Measurements from ENCODE around the gene RNASEH2B. TPM values are rescaled to one million over a fixed set of nuclear protein-coding genes. Genes with fewer than 3 reads are reported as not detected.

Gene RNASEH2B
- total RNA-seq, 3 donors from 2014 or later: 37.8 to 69.8 (median 61.6) TPM

- H3K4me3 ChIP-seq: no peak overlapping the region
- no peak for DNase-seq (ENCODE audit: low spot score in 2 of 2)
- no peaks in the 10 kb centered on the region for H3K4me1 ChIP-seq
- no peaks in the 10 kb centered on the region for H3K9me3 ChIP-seq
- H3K27me3 ChIP-seq: no peaks in the 10 kb centered on the region
- H3K27ac ChIP-seq: no peak overlapping the region
- H3K36me3 ChIP-seq: no peaks in the 10 kb centered on the region
- TF ChIP-seq POLR2AphosphoS5 (IDR thresholded peaks at IDR 0.05) (no peak), POLR2A (IDR thresholded peaks at IDR 0.05) (no peak), CTCF (IDR thresholded peaks at IDR 0.05) (no peak)
- intact Hi-C loops (cut with DNase I; ENCODE audit: low total_unique reads): loop anchor here (5.0 kb wide), 1 partner anchor 674 kb away; no protein-coding TSS in a partner anchor
These were observed 38.2 kb upstream of the RNASEH2B start for GRCh38 chr13:50871405-50871804.

- no peaks in the 10 kb centered on the region for H3K9me3 ChIP-seq
- TF ChIP-seq POLR2A (IDR thresholded peaks at IDR 0.05): no peak
- no peak for TF ChIP-seq POLR2AphosphoS5 (IDR thresholded peaks at IDR 0.05)
- TF ChIP-seq CTCF (IDR thresholded peaks at IDR 0.05): no peak
- no peak for DNase-seq (ENCODE audit: low spot score in 2 of 2)
These were observed 36.1 kb upstream of the RNASEH2B start for GRCh38 chr13:50873467-50873866.

GRCh38 chr13:50873991-50874390 is 35.6 kb upstream of the RNASEH2B start:
- TF ChIP-seq POLR2A (IDR thresholded peaks at IDR 0.05) (no peak), CTCF (IDR thresholded peaks at IDR 0.05) (no peak), POLR2AphosphoS5 (IDR thresholded peaks at IDR 0.05) (no peak)
- H3K9me3 ChIP-seq: no peaks in the 10 kb centered on the region
- no peaks in the 10 kb centered on the region for H3K27me3 ChIP-seq
- intact Hi-C loops (cut with DNase I; ENCODE audit: low total_unique reads): loop anchor here (5.0 kb wide), 1 partner anchor 677 kb away; no protein-coding TSS in a partner anchor
- DNase-seq (ENCODE audit: low spot score in 2 of 2): no peak
- no peak overlapping the region for H3K27ac ChIP-seq
- H3K4me3 ChIP-seq: no peak overlapping the region
- no peaks in the 10 kb centered on the region for H3K36me3 ChIP-seq
- H3K4me1 ChIP-seq: no peaks in the 10 kb centered on the region

More at GRCh38 chr13:50873467-50873866, 36.1 kb upstream of the RNASEH2B start:
- intact Hi-C loops (cut with DNase I; ENCODE audit: low total_unique reads): loop anchor here (5.0 kb wide), 1 partner anchor 676 kb away; no protein-coding TSS in a partner anchor
- H3K4me1 ChIP-seq: no peaks in the 10 kb centered on the region
- H3K27me3 ChIP-seq: no peaks in the 10 kb centered on the region
- no peak overlapping the region for H3K27ac ChIP-seq
- H3K36me3 ChIP-seq: no peaks in the 10 kb centered on the region
- no peak overlapping the region for H3K4me3 ChIP-seq

- no peak overlapping the region for H3K27ac ChIP-seq
- H3K27me3 ChIP-seq: no peaks in the 10 kb centered on the region
- no peak for DNase-seq (ENCODE audit: low spot score in 2 of 2)
- H3K4me1 ChIP-seq: no peaks in the 10 kb centered on the region
- intact Hi-C loops (cut with DNase I; ENCODE audit: low total_unique reads): no loop called here
- no peaks in the 10 kb centered on the region for H3K36me3 ChIP-seq
- no peaks in the 10 kb centered on the region for H3K9me3 ChIP-seq
- no peak overlapping the region for H3K4me3 ChIP-seq
- no peak for TF ChIP-seq POLR2A (IDR thresholded peaks at IDR 0.05)
- TF ChIP-seq CTCF (IDR thresholded peaks at IDR 0.05): no peak
- TF ChIP-seq POLR2AphosphoS5 (IDR thresholded peaks at IDR 0.05): no peak
These were observed 26.7 kb upstream of the RNASEH2B start for GRCh38 chr13:50882816-50883435.

GRCh38 chr13:50883728-50884127 is 25.9 kb upstream of the RNASEH2B start:
- Histone ChIP-seq H3K9me3 (no peaks in the 10 kb centered on the region), H3K36me3 (no peaks in the 10 kb centered on the region), H3K27ac (no peak overlapping the region), H3K4me1 (no peaks in the 10 kb centered on the region), H3K27me3 (no peaks in the 10 kb centered on the region), H3K4me3 (no peak overlapping the region)
- DNase-seq (ENCODE audit: low spot score in 2 of 2): no peak
- TF ChIP-seq CTCF (IDR thresholded peaks at IDR 0.05) (no peak), POLR2AphosphoS5 (IDR thresholded peaks at IDR 0.05) (no peak), POLR2A (IDR thresholded peaks at IDR 0.05) (no peak)
- intact Hi-C loops (cut with DNase I; ENCODE audit: low total_unique reads): no loop called here

All from breast epithelium (tissue), 4 donors.